ENCODE results near the gene SENP2. TPM values are rescaled to one million over a fixed set of nuclear protein-coding genes. Genes with fewer than 3 reads are reported as not detected.
"Not testable (repeated sequence)": the region's sequence is repeated elsewhere in the genome, so short reads cannot be mapped to it uniquely, and the experiment has no call there.

SENP2 gene
- total and polyA plus RNA-seq, 2 of the 13 experiments (the other 11 are each of a cell fraction or from before 2014, with no cell fraction given): 7.7 to 46.2 TPM

DNA sequence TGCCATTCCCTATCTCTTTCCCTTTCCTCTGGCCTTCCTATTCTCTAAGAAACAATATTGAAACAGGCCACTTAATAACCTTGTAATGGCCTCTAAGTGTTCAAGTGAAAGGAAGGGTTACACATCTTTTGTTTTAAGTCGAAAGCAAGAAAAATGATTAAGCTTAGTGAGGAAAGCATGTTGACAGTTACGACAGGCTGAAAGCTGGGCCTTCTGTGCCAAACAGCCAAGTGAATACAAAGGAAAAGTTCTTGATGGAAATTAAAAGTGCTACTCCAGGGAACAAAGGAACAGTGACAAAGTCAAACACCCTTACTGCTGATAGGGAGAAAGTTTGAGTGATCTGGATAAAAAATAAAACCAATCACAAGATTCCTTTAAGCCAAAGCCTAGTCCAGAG is 54.2 kb downstream of the SENP2 start:
- in situ Hi-C loops (cut with HindIII; ENCODE audit: extremely low pct_ligation_motif_present, low pct_unique_long_range_greater_than_20kb) (no loop called here), intact Hi-C loops (cut with micrococcal nuclease; ENCODE audit: unreplicated experiment) (no loop called here)
- Histone ChIP-seq H2AFZ (ENCODE audit: low read length) (no peak overlapping the region), H3K27ac (ENCODE audit: extremely low read length, insufficient read depth, low read length) (no peak overlapping the region), H3K4me2 (ENCODE audit: low read depth, low read length) (no peak overlapping the region), H3K4me1 (ENCODE audit: insufficient read depth, low read length) (no peaks in the 10 kb centered on the region), H3K9ac (ENCODE audit: insufficient read depth, low read depth, low read length) (no peak overlapping the region), H3K27me3 (ENCODE audit: control insufficient read depth in 1 of 2, insufficient read depth in 2 of 2, low read length in 2 of 2) (no peaks in the 10 kb centered on the region; a peak in 1 of 5 replicates), H3K4me3 (replicated peaks in 1 of 3; ENCODE audit: insufficient read depth in 1 of 3, low read depth in 2 of 3, low read length in 3 of 3) (no peak overlapping the region), H3K36me3 (replicated peaks in 1 of 2; ENCODE audit: control insufficient read depth in 1 of 2, insufficient read depth in 2 of 2, low read length in 2 of 2) (peaks cover 0 to 5% of the 10 kb centered on the region in 2 experiments; a peak in 2 of 5 replicates), H4K20me1 (ENCODE audit: insufficient read depth, low read length) (no peaks in the 10 kb centered on the region), H3K79me2 (ENCODE audit: insufficient read depth, low read length) (no peaks in the 10 kb centered on the region), H3K9me3 (ENCODE audit: low read length) (no peaks in the 10 kb centered on the region)
- TF ChIP-seq YY1 (IDR thresholded peaks at IDR 0.05; ENCODE audit: insufficient read depth, insufficient replicate concordance, low read depth, low read length): no peak
- peak; percentile 4 for TF ChIP-seq AGO2 (optimal IDR thresholded peaks at IDR 0.05; ENCODE audit: low read depth, low read length)
- FAIRE-seq (no peak), DNase-seq (ENCODE audit: low spot score) (no peak), ATAC-seq (no peak)
- no TSS peak for BruUV-seq (replicated peaks)
- CTCF ChIA-PET (ENCODE audit: low intra/inter-chr PET ratio, low total read pairs): no interaction called here
- WGBS (ENCODE audit: low lambda C conversion rate): 92% methylated on average over 2 of the region's 2 CpGs
- POLR2A ChIA-PET: no interaction called here

DNA sequence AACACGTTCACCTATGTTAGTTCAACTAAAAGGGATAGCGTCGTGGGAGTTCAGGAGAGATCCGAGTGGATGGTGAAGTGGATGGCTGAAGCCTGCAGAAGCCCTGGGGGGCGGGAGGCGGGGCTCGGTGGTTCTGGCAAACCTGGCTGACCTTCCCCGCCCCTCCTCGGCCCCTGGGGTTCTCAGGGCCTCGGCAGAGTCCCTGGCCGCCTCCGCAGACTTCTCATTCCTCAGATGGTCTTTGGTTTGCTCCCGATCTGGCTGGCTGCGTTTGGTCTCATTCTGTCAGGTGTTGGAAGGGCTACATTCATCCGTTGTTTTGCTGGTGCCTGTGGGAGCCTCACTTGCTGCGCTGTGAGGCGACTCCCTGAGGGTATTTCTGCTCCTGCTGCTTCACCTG is 59.1 kb downstream of the SENP2 start:
- H3K27me3 ChIP-seq (ENCODE audit: control insufficient read depth in 1 of 2, insufficient read depth in 2 of 2, low read length in 2 of 2); H3K27ac ChIP-seq (ENCODE audit: extremely low read length, insufficient read depth, low read length); H3K9me3 ChIP-seq (ENCODE audit: low read length); CTCF ChIA-PET (ENCODE audit: low intra/inter-chr PET ratio, low total read pairs); intact Hi-C loops (cut with micrococcal nuclease; ENCODE audit: unreplicated experiment); ATAC-seq; H3K4me1 ChIP-seq (ENCODE audit: insufficient read depth, low read length); in situ Hi-C loops (cut with HindIII; ENCODE audit: extremely low pct_ligation_motif_present, low pct_unique_long_range_greater_than_20kb); H2AFZ ChIP-seq (ENCODE audit: low read length); POLR2A ChIA-PET; DNase-seq (ENCODE audit: low spot score); H4K20me1 ChIP-seq (ENCODE audit: insufficient read depth, low read length); H3K4me3 ChIP-seq (replicated peaks in 1 of 3; ENCODE audit: insufficient read depth in 1 of 3, low read depth in 2 of 3, low read length in 3 of 3); H3K79me2 ChIP-seq (ENCODE audit: insufficient read depth, low read length); H3K4me2 ChIP-seq (ENCODE audit: low read depth, low read length); FAIRE-seq; H3K9ac ChIP-seq (ENCODE audit: insufficient read depth, low read depth, low read length); BruUV-seq (replicated peaks): not testable (repeated sequence)
- WGBS (ENCODE audit: low lambda C conversion rate): 95% methylated on average over 17 of the region's 17 CpGs
- peaks cover 27 to 47% of the 10 kb centered on the region in 2 experiments for H3K36me3 ChIP-seq (replicated peaks in 1 of 2; ENCODE audit: control insufficient read depth in 1 of 2, insufficient read depth in 2 of 2, low read length in 2 of 2)

Measured in HepG2 (cell line).